Panc1 (cell line): ENCODE measurements around the gene THAP3. TPM values are rescaled to one million over a fixed set of nuclear protein-coding genes. Genes with fewer than 3 reads are reported as not detected.

ENCODE experiments used
- ATAC-seq: fragments of 200-7000 bp; cut with Tn5 transposase; 2 replicates; pipeline ENCODE4 v1.9.1; 2020; ENCODE audit warnings: mild to moderate bottlenecking, moderate library complexity
- BruUV-seq: library from RNA; stranded (reverse); fragments of 400-500 nt; replicated peaks from 2 replicates; lab custom pipeline; 2021; lab: Mats Ljungman, UMichigan
- CTCF ChIA-PET: fragments of 300-600 bp; sonication (Branson Sonifier 250); formaldehyde crosslinking; loops from one replicate; lab custom pipeline; 2022; ENCODE audit warnings: antibody characterized with exemption; lab: Charles Lee
- POLR2A ChIA-PET: fragments of 300-600 bp; sonication (Branson Sonifier 250); formaldehyde crosslinking; loops from one replicate; lab custom pipeline; 2022; ENCODE audit warnings: antibody characterized with exemption; lab: Charles Lee
- DNase-seq: peaks from one replicate; pipeline ENCODE4 v3.0.0-alpha.2; 2010; ENCODE audit warnings: low read depth, low spot score
- H3K27ac ChIP-seq: 2 replicates; pipeline ENCODE4 v1.5.1; 2011; ENCODE audit warnings: mild to moderate bottlenecking, low read length, inconsistent platforms
- H3K27me3 ChIP-seq: fragments of 200-500 bp; sonication (Bioruptor generic); 2 replicates; pipeline ENCODE4 v1.6.0; 2014; ENCODE audit warnings: low read length, inconsistent platforms; ENCODE audit not compliant: control insufficient read depth, insufficient read depth
- H3K36me3 ChIP-seq: fragments of 200-500 bp; sonication (Bioruptor generic); 2 replicates; pipeline ENCODE4 v1.5.1; 2014; ENCODE audit warnings: inconsistent platforms, mild to moderate bottlenecking, low read length, moderate library complexity; ENCODE audit not compliant: control insufficient read depth, insufficient read depth
- H3K4me1 ChIP-seq: 2 replicates; pipeline ENCODE4 v1.5.1; 2011; ENCODE audit warnings: inconsistent platforms, mild to moderate bottlenecking, low read length, moderate library complexity; ENCODE audit not compliant: control insufficient read depth, insufficient read depth
- H3K4me3 ChIP-seq, 2 experiments: 2 replicates each; pipeline ENCODE4 v1.5.1; 2011 to 2012; ENCODE audit warnings: low read depth in 2 of 2, low read length in 2 of 2, mild to moderate bottlenecking in 2 of 2, inconsistent platforms in 1 of 2, moderate library complexity in 1 of 2
- H3K9me3 ChIP-seq: fragments of 200-500 bp; sonication (Bioruptor generic); 2 replicates; pipeline ENCODE4 v1.5.1; 2014; ENCODE audit warnings: low read depth, mild to moderate bottlenecking, inconsistent platforms, low read length, moderate library complexity; ENCODE audit not compliant: control insufficient read depth, insufficient read depth
- CTCF ChIP-seq: fragments of 450-650 bp; IDR thresholded peaks from 2 replicates; pipeline ENCODE4 v1.5.1; 2017; ENCODE audit warnings: mild to moderate bottlenecking
- POLR2AphosphoS5 ChIP-seq: IDR thresholded peaks from 2 replicates; pipeline ENCODE4 v1.6.1; 2012; ENCODE audit warnings: mild to moderate bottlenecking, low read depth, low read length, moderate library complexity
- REST ChIP-seq, 2 experiments: IDR thresholded peaks; 2 replicates each; pipeline ENCODE4 v1.6.1; 2011 to 2012; ENCODE audit warnings: low read depth in 2 of 2, control low read depth in 1 of 2, low read length in 1 of 2, mild to moderate bottlenecking in 1 of 2, moderate library complexity in 1 of 2; ENCODE audit not compliant: insufficient read depth in 1 of 2
- SIN3A ChIP-seq: IDR thresholded peaks from 2 replicates; pipeline ENCODE4 v1.6.1; 2012; ENCODE audit warnings: low read depth, mild to moderate bottlenecking, low read length, moderate library complexity, borderline replicate concordance; ENCODE audit not compliant: insufficient read depth
- TCF7L2 ChIP-seq: IDR thresholded peaks from 2 replicates; pipeline ENCODE4 v1.6.1; 2011; ENCODE audit warnings: mild to moderate bottlenecking, low read depth, low read length, inconsistent platforms
- in situ Hi-C: cut with HindIII; loops from 2 replicates; pipeline ENCODE4 v1.10.0; 2016; ENCODE audit warnings: low sequenced_read_pairs, low pct_unique_long_range_greater_than_20kb
- intact Hi-C: fragments of 100-400 bp; cut with micrococcal nuclease; formaldehyde crosslinking; loops from one replicate; pipeline ENCODE4 v1.10.0; 2022; ENCODE audit not compliant: unreplicated experiment
- total RNA-seq: library from RNA; stranded (reverse); gene quantifications from one replicate; pipeline ENCODE4 v1.2.1, GENCODE V29; 2021; ENCODE audit not compliant: unreplicated experiment

THAP3 gene
- total RNA-seq, 1 experiment from 2014 or later: 24.9 TPM

- peaks cover 16% of the 10 kb centered on the region for H3K4me1 ChIP-seq
- no peak for TF ChIP-seq SIN3A
- no peak for TF ChIP-seq REST (IDR thresholded peaks at IDR 0.05; ENCODE audit: insufficient read depth in 1 of 2, low read depth in 2 of 2, low read length in 1 of 2)
- TF ChIP-seq TCF7L2: no peak
- TF ChIP-seq POLR2AphosphoS5: no peak
- TF ChIP-seq CTCF: no peak
- ATAC-seq (no peak), DNase-seq (no peak)
- no peak overlapping the region for H3K27ac ChIP-seq
- H3K4me3 ChIP-seq: no peak overlapping the region
- POLR2A ChIA-PET: no interaction called here
- H3K27me3 ChIP-seq: no peaks in the 10 kb centered on the region
- H3K9me3 ChIP-seq: no peaks in the 10 kb centered on the region
- in situ Hi-C loops: no loop called here
- intact Hi-C loops: no loop called here
- CTCF ChIA-PET: interaction anchor here (0.6 kb wide), 1 partner anchor 204 kb away, joined by 3 read pairs; the partner anchor contains the start of gene ACOT7
- H3K36me3 ChIP-seq: peaks cover 2% of the 10 kb centered on the region; the same call in 1 of the 2 replicates
- no TSS peak for BruUV-seq
Measured at GRCh38 chr1:6596886-6597776, 27.5 kb upstream of the THAP3 start.

DNA sequence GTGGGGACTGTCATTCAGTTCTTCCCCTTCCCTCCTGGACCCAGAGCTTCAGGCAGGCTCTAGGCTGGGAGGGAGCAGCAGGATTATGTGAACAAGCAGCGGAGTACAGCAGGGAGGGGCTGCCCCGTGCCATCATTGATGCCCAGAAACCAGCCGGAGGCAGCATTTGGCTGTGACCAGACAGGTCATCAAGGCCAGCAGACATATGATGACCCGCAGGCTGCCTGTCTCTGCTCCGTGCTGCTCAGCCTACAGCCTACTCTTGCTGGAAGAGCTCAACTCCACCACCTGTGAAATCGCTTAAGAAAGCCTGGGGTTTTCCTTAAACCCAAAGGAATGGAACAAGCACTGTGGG is 26.9 kb upstream of the THAP3 start:
- Histone ChIP-seq H3K36me3 (peaks cover 2% of the 10 kb centered on the region; the same call in 1 of the 2 replicates), H3K27ac (no peak overlapping the region), H3K4me3 (no peak overlapping the region), H3K4me1 (peaks cover 16% of the 10 kb centered on the region), H3K9me3 (no peaks in the 10 kb centered on the region), H3K27me3 (no peaks in the 10 kb centered on the region)
- no TSS peak for BruUV-seq
- ChIA-PET CTCF (interaction anchor here (0.6 kb wide), 1 partner anchor 204 kb away, joined by 3 read pairs; the partner anchor contains the start of gene ACOT7), POLR2A (no interaction called here)
- in situ Hi-C loops (no loop called here), intact Hi-C loops (no loop called here)
- TF ChIP-seq SIN3A: no peak
- no peak for TF ChIP-seq CTCF
- TF ChIP-seq TCF7L2: no peak
- DNase-seq (no peak), ATAC-seq (no peak)
